ENCODE results near the gene TLCD2.

Gene TLCD2

DNA sequence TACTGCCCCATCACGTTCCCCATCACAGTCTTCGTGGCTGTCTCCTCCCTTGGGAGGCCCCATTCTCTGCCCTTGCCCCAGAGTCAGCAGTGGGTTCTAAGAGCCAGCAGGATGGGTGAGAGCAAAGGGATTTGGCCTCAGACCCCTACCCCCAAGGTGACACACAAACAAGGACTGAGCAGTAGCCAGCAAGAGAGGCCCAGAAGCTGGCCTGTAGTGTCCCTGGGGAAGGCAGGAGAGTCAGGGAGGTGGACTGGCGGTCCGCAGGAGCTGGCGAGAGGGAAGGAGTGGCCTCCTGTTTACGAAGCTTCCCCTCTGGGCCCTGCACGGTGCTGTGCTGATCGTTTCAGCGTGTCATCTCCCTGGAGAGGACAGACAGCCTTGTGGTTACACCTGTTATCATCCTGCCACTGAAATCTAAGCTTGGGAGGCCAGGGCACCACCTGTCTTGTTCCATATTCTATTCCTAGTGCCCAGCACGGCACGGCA lies 22.7 kb upstream of the TLCD2 start:
- no peak overlapping the region for H3K9ac ChIP-seq (ENCODE audit: low read length)
- DNase-seq, result no peak

DNA sequence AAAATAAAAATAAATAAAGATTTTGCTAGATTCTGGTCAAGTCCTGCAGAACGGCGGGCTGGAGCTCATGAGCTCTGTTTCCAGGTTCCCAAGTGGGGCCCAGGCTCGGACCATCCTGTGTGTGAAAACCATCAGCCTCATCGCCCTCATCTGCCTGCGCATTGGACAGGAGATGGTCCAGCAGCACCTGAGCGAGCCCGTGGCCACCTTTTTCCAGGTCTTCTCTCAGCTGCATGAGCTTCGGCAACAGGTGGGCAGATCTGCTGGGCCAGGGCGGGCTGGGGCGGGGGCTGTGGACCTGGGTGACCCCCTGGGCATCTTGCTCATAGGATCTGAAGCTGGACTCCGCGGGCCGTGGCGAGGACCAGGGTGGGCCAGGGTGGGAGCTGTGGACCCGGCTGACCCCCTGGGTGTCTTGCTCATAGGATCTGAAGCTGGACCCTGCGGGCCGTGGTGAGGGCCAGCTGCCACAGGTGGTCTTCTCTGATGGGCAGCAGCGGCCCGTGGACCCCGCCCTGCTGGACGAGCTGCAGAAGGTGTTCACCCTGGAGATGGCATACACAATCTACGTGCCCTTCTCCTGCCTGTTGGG lies 22.2 kb upstream of the TLCD2 start:
- Histone ChIP-seq H4K91ac (ENCODE audit: low read depth, low read length) (no peak overlapping the region), H3K14ac (ENCODE audit: low read length) (no peak overlapping the region), H3K18ac (ENCODE audit: low read length) (no peak overlapping the region), H3K23ac (ENCODE audit: low read length) (no peak overlapping the region), H2AK5ac (ENCODE audit: low read length) (no peak overlapping the region), H2BK120ac (ENCODE audit: insufficient read depth, low read length, poor library complexity) (no peak overlapping the region), H3K9me3 (ENCODE audit: insufficient read depth, low read depth, low read length) (peaks cover 4% of the 10 kb centered on the region), H2AFZ (ENCODE audit: insufficient read depth, low read length, poor library complexity) (no peak overlapping the region), H3K79me2 (ENCODE audit: control insufficient read depth, insufficient read depth, low read length, poor library complexity) (no peaks in the 10 kb centered on the region), H3K36me3 (ENCODE audit: control insufficient read depth in 1 of 2, insufficient read depth in 2 of 2, low read length in 2 of 2) (peaks cover 11% of the 10 kb centered on the region in 2 experiments), H3K4me3 (ENCODE audit: low read depth, low read length) (no peak overlapping the region), H3K27me3 (ENCODE audit: insufficient read depth, low read length) (no peaks in the 10 kb centered on the region), H4K8ac (ENCODE audit: low read depth, low read length) (no peak overlapping the region), H2BK5ac (ENCODE audit: low read depth, low read length, poor library complexity) (no peak overlapping the region), H4K12ac (ENCODE audit: low read depth, low read length) (no peak overlapping the region), H3K4me2 (ENCODE audit: low read length) (no peak overlapping the region), H3K79me1 (ENCODE audit: low read length) (no peaks in the 10 kb centered on the region), H3K4me1 (ENCODE audit: control insufficient read depth in 1 of 2, insufficient read depth in 2 of 2, low read length in 2 of 2) (peaks cover 3 to 12% of the 10 kb centered on the region in 2 experiments), H3K9ac (ENCODE audit: low read length) (no peak overlapping the region), H3K27ac (ENCODE audit: low read depth, low read length) (no peak overlapping the region), H2BK12ac (ENCODE audit: low read length) (no peak overlapping the region), H3K4ac (ENCODE audit: low read depth, low read length) (no peak overlapping the region)
- no CpG with 5 or more reads among the region's 22 CpGs for WGBS (ENCODE audit: extremely low coverage, insufficient coverage, insufficient read length)
- no peak for DNase-seq

More for the DNA sequence above, 22.7 kb upstream of the TLCD2 start:
- Histone ChIP-seq H2AK5ac (ENCODE audit: low read length) (no peak overlapping the region), H3K14ac (ENCODE audit: low read length) (no peak overlapping the region), H2AFZ (ENCODE audit: insufficient read depth, low read length, poor library complexity) (no peak overlapping the region), H3K79me2 (ENCODE audit: control insufficient read depth, insufficient read depth, low read length, poor library complexity) (no peaks in the 10 kb centered on the region), H4K8ac (ENCODE audit: low read depth, low read length) (no peak overlapping the region), H3K18ac (ENCODE audit: low read length) (no peak overlapping the region), H3K9me3 (ENCODE audit: insufficient read depth, low read depth, low read length) (peaks cover 2% of the 10 kb centered on the region), H3K79me1 (ENCODE audit: low read length) (no peaks in the 10 kb centered on the region), H4K91ac (ENCODE audit: low read depth, low read length) (no peak overlapping the region), H3K27ac (ENCODE audit: low read depth, low read length) (no peak overlapping the region), H3K4me3 (ENCODE audit: low read depth, low read length) (no peak overlapping the region), H2BK12ac (ENCODE audit: low read length) (no peak overlapping the region), H3K23ac (ENCODE audit: low read length) (no peak overlapping the region), H2BK5ac (ENCODE audit: low read depth, low read length, poor library complexity) (no peak overlapping the region), H3K36me3 (ENCODE audit: control insufficient read depth in 1 of 2, insufficient read depth in 2 of 2, low read length in 2 of 2) (peaks cover 15 to 16% of the 10 kb centered on the region in 2 experiments), H2BK120ac (ENCODE audit: insufficient read depth, low read length, poor library complexity) (no peak overlapping the region), H3K4me1 (ENCODE audit: control insufficient read depth in 1 of 2, insufficient read depth in 2 of 2, low read length in 2 of 2) (peaks cover 3 to 12% of the 10 kb centered on the region in 2 experiments), H3K4ac (ENCODE audit: low read depth, low read length) (no peak overlapping the region), H3K27me3 (ENCODE audit: insufficient read depth, low read length) (no peaks in the 10 kb centered on the region), H3K4me2 (ENCODE audit: low read length) (no peak overlapping the region), H4K12ac (ENCODE audit: low read depth, low read length) (no peak overlapping the region)
- WGBS (ENCODE audit: extremely low coverage, insufficient coverage, insufficient read length), result no CpG with 5 or more reads among the region's 11 CpGs

DNA sequence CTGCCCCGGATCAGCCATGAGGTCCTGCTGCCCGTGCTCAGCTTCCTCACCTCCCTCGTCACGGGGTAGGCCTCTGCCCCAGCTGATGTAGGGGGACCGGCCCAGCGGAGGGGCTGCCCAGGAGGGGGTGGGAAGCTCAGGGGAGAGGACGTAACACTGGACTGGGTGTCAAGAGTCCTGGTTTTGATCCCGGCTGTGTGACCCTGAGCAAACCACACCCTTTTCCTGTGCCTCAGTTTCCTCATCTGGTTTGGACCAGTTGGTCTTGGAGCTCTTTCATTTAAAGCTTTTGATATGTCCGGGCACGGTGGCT lies 21.0 kb upstream of the TLCD2 start:
- H3K4ac ChIP-seq (ENCODE audit: low read depth, low read length), result no peak overlapping the region
- H3K18ac ChIP-seq (ENCODE audit: low read length), result no peak overlapping the region
- H2AK5ac ChIP-seq (ENCODE audit: low read length), result no peak overlapping the region
- no peak overlapping the region for H4K12ac ChIP-seq (ENCODE audit: low read depth, low read length)
- H3K36me3 ChIP-seq (ENCODE audit: control insufficient read depth in 1 of 2, insufficient read depth in 2 of 2, low read length in 2 of 2), result peaks cover 10 to 11% of the 10 kb centered on the region in 2 experiments
- no peak overlapping the region for H2BK5ac ChIP-seq (ENCODE audit: low read depth, low read length, poor library complexity)
- no peak overlapping the region for H3K9ac ChIP-seq (ENCODE audit: low read length)
- no peaks in the 10 kb centered on the region for H3K79me2 ChIP-seq (ENCODE audit: control insufficient read depth, insufficient read depth, low read length, poor library complexity)
- H2BK120ac ChIP-seq (ENCODE audit: insufficient read depth, low read length, poor library complexity), result no peak overlapping the region
- no peak overlapping the region for H3K27ac ChIP-seq (ENCODE audit: low read depth, low read length)
- no peak overlapping the region for H3K4me3 ChIP-seq (ENCODE audit: low read depth, low read length)
- WGBS (ENCODE audit: extremely low coverage, insufficient coverage, insufficient read length), result no CpG with 5 or more reads among the region's 10 CpGs
- H3K79me1 ChIP-seq (ENCODE audit: low read length), result no peaks in the 10 kb centered on the region
- no peak overlapping the region for H4K8ac ChIP-seq (ENCODE audit: low read depth, low read length)
- peaks cover 0 to 4% of the 10 kb centered on the region in 2 experiments for H3K4me1 ChIP-seq (ENCODE audit: control insufficient read depth in 1 of 2, insufficient read depth in 2 of 2, low read length in 2 of 2)
- H2BK12ac ChIP-seq (ENCODE audit: low read length), result no peak overlapping the region
- H3K27me3 ChIP-seq (ENCODE audit: insufficient read depth, low read length), result no peaks in the 10 kb centered on the region
- no peak overlapping the region for H4K91ac ChIP-seq (ENCODE audit: low read depth, low read length)
- no peak overlapping the region for H3K4me2 ChIP-seq (ENCODE audit: low read length)
- H3K9me3 ChIP-seq (ENCODE audit: insufficient read depth, low read depth, low read length), result peaks cover 4% of the 10 kb centered on the region
- no peak overlapping the region for H2AFZ ChIP-seq (ENCODE audit: insufficient read depth, low read length, poor library complexity)
- H3K23ac ChIP-seq (ENCODE audit: low read length), result no peak overlapping the region
- no peak for DNase-seq
- no peak overlapping the region for H3K14ac ChIP-seq (ENCODE audit: low read length)

DNA sequence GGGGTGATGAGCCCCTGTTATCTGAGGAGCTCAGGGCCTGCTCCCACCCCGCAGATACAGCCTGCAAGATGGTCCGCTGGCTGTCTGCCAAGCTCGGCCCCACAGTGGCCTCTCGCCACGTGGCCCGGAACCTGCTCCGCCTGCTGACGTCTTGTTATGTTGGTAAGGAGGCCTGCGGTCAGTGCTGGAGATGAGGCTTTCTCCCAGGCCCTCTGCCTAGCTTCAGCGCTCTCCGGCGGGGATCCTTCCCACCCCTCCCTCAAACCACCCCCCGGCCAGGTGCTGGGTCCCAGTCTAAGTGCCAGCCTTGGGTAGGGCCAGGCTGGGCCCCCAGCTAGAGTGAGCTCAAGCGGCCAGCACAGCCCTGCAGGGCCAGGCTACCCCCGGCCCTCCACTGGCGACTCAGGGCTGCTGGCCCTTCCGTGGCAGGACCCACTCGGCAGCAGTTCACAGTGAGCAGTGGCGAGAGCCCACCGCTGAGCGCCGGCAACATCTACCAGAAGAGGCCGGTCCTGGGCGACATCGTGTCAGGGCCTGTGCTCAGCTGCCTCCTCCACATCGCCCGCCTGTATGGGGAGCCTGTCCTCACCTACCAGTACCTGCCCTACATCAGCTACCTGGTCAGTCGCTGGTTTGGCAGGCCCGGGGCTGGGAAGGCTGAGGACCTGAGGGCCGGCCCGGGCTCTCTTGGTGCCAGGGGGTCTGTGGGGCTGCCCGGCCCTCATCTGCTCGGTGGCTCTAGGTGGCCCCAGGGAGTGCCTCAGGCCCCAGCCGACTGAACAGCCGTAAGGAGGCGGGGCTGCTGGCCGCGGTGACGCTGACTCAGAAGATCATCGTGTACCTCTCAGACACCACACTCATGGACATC lies 20.4 kb upstream of the TLCD2 start:
- Histone ChIP-seq H3K27me3 (ENCODE audit: insufficient read depth, low read length) (no peaks in the 10 kb centered on the region), H3K36me3 (ENCODE audit: control insufficient read depth in 1 of 2, insufficient read depth in 2 of 2, low read length in 2 of 2) (peaks cover 7 to 10% of the 10 kb centered on the region in 2 experiments), H2BK5ac (ENCODE audit: low read depth, low read length, poor library complexity) (no peak overlapping the region), H4K8ac (ENCODE audit: low read depth, low read length) (no peak overlapping the region), H3K79me2 (ENCODE audit: control insufficient read depth, insufficient read depth, low read length, poor library complexity) (no peaks in the 10 kb centered on the region), H3K4ac (ENCODE audit: low read depth, low read length) (no peak overlapping the region), H3K9ac (ENCODE audit: low read length) (no peak overlapping the region), H2AFZ (ENCODE audit: insufficient read depth, low read length, poor library complexity) (no peak overlapping the region), H3K4me3 (ENCODE audit: low read depth, low read length) (no peak overlapping the region), H3K14ac (ENCODE audit: low read length) (no peak overlapping the region), H3K18ac (ENCODE audit: low read length) (no peak overlapping the region), H3K23ac (ENCODE audit: low read length) (no peak overlapping the region), H3K4me1 (ENCODE audit: control insufficient read depth in 1 of 2, insufficient read depth in 2 of 2, low read length in 2 of 2) (peaks cover 0 to 3% of the 10 kb centered on the region in 2 experiments), H3K9me3 (ENCODE audit: insufficient read depth, low read depth, low read length) (peaks cover 4% of the 10 kb centered on the region), H4K12ac (ENCODE audit: low read depth, low read length) (no peak overlapping the region), H3K4me2 (ENCODE audit: low read length) (no peak overlapping the region), H2AK5ac (ENCODE audit: low read length) (no peak overlapping the region), H4K91ac (ENCODE audit: low read depth, low read length) (no peak overlapping the region), H2BK120ac (ENCODE audit: insufficient read depth, low read length, poor library complexity) (no peak overlapping the region), H3K27ac (ENCODE audit: low read depth, low read length) (no peak overlapping the region), H3K79me1 (ENCODE audit: low read length) (no peaks in the 10 kb centered on the region), H2BK12ac (ENCODE audit: low read length) (no peak overlapping the region)
- peak; percentile 86 to 90 for DNase-seq
- WGBS (ENCODE audit: extremely low coverage, insufficient coverage, insufficient read length), result no CpG with 5 or more reads among the region's 40 CpGs
